HUES48 (cell line): ENCODE data around the gene C17orf75.

Experiments
- H3K27ac ChIP-seq: one replicate; pipeline ENCODE4 v1.7.0; 2013; ENCODE audit warnings: low read depth, low read length, inconsistent platforms
- H3K27me3 ChIP-seq: 2 replicates; pipeline ENCODE4 v1.6.1; 2013; ENCODE audit warnings: mild to moderate bottlenecking, low read length; ENCODE audit not compliant: control insufficient read depth, insufficient read depth
- H3K36me3 ChIP-seq: 2 replicates; pipeline ENCODE4 v1.6.1; 2013; ENCODE audit warnings: low read length; ENCODE audit not compliant: control insufficient read depth, insufficient read depth
- H3K4me1 ChIP-seq: 2 replicates; pipeline ENCODE4 v1.6.1; 2013; ENCODE audit warnings: mild to moderate bottlenecking, low read length; ENCODE audit not compliant: control insufficient read depth, insufficient read depth
- H3K4me3 ChIP-seq: 2 replicates; pipeline ENCODE4 v1.5.1; 2013; ENCODE audit warnings: mild to moderate bottlenecking, low read depth, low read length
- H3K9ac ChIP-seq: 2 replicates; pipeline ENCODE4 v1.6.1; 2013; ENCODE audit warnings: mild to moderate bottlenecking, low read depth, low read length, moderate library complexity
- H3K9me3 ChIP-seq: 2 replicates; pipeline ENCODE4 v1.6.1; 2013; ENCODE audit warnings: low read length; ENCODE audit not compliant: control insufficient read depth, insufficient read depth

C17orf75 gene

GRCh38 chr17:32342603-32343325 lies 791 bp upstream of the C17orf75 start:
- H3K4me1 ChIP-seq: no peaks in the 10 kb centered on the region
- H3K9ac ChIP-seq: no peak overlapping the region
- H3K4me3 ChIP-seq: peak overlapping the region; percentile 85
- peaks cover 21% of the 10 kb centered on the region for H3K36me3 ChIP-seq
- H3K9me3 ChIP-seq: no peaks in the 10 kb centered on the region
- H3K27ac ChIP-seq: peak overlapping the region; percentile 90
- no peaks in the 10 kb centered on the region for H3K27me3 ChIP-seq

DNA sequence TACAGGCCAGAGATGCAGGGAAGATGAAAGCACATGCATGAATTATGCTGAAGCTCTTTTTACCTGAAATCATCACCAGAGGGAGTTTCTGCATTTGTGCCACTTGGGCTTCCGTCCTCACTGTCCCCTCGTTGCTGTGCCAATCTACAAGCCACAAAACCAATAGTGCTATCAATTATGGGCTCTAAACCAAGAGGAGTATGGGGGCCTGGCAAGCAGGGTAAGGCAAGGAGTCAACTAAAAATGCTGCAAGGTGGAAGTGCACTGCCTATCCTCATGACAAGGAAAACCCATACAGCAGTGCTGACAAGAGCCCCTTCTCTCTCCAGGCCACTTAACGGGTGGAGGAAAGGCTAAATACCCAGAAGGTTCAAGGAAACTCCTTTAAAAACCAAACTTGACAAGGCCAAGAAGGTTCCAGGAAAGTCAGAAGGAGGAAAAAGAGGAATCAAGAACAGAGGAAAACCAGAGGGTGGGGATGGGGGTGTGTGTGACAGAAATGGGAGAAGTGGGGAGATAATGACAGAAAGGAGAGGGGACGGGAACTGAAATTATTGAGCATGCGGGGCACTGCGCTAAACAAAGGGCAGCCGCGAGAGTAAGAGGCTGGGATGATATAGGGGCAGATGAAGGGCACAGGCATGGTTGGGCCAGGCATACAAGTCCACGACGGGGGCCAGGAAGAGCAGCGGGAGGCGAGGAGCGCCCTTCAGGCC lies 674 bp downstream of the C17orf75 start:
- H3K27me3 ChIP-seq: no peaks in the 10 kb centered on the region
- peak overlapping the region; percentile 85 for H3K4me3 ChIP-seq
- peaks cover 36% of the 10 kb centered on the region for H3K36me3 ChIP-seq
- H3K9ac ChIP-seq: peak overlapping the region; percentile 63
- peak overlapping the region; percentile 90 for H3K27ac ChIP-seq
- H3K9me3 ChIP-seq: no peaks in the 10 kb centered on the region
- H3K4me1 ChIP-seq: no peaks in the 10 kb centered on the region

- H3K36me3 ChIP-seq: peaks cover 83% of the 10 kb centered on the region
- H3K9me3 ChIP-seq: no peaks in the 10 kb centered on the region
- no peak overlapping the region for H3K9ac ChIP-seq
- no peaks in the 10 kb centered on the region for H3K27me3 ChIP-seq
- no peak overlapping the region for H3K27ac ChIP-seq
- H3K4me3 ChIP-seq: no peak overlapping the region
- H3K4me1 ChIP-seq: no peaks in the 10 kb centered on the region
Observed at GRCh38 chr17:32335687-32336086, 6.3 kb downstream of the C17orf75 start.

- H3K4me3 ChIP-seq: no peak overlapping the region
- H3K9ac ChIP-seq: no peak overlapping the region
- peaks cover 83% of the 10 kb centered on the region for H3K36me3 ChIP-seq
Observed at GRCh38 chr17:32335046-32335445, 6.9 kb downstream of the C17orf75 start.

GRCh38 chr17:32333187-32333586 lies 8.8 kb downstream of the C17orf75 start:
- Histone ChIP-seq H3K4me3 (no peak overlapping the region), H3K27ac (no peak overlapping the region), H3K9ac (no peak overlapping the region), H3K27me3 (no peaks in the 10 kb centered on the region), H3K9me3 (no peaks in the 10 kb centered on the region), H3K4me1 (no peaks in the 10 kb centered on the region), H3K36me3 (peaks cover 66% of the 10 kb centered on the region)

More at GRCh38 chr17:32335046-32335445, 6.9 kb downstream of the C17orf75 start:
- Histone ChIP-seq H3K9me3 (no peaks in the 10 kb centered on the region), H3K27ac (no peak overlapping the region), H3K4me1 (no peaks in the 10 kb centered on the region), H3K27me3 (no peaks in the 10 kb centered on the region)

DNA sequence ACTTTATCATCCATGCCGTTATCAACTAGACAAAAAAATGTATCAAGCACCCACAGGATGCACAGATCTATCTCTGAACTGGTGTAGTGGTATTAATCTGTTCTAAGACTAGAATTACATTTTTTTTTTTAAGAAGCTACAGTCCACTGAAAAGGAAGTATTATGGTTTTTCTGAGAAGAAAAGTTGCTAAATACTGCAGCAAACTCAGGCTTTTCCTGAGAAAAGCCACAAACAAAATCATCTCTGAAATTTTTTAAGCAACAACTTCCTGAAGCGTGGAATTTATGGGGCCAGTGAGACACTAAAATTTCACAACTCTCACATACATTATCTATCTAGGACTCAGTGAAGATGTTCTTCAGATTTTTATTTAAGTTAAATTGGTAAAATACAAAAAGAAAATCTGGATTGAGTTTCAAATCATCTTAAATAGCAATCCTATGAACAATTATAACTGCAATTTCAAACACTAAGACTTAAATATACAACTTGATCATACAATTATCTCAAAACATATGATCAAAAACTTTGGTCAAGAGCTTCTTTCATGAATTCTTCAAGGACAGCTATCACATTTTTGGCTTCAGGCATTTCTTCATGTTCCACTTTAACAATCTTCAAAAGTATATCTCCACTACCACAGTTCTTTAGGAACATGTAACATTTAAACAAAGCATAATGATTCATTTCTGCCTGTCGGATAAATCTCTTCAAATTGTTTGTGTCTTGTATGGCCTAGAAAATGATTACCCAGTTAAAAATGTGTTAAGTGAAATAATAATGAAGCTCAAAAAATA lies 10.5 kb downstream of the C17orf75 start:
- H3K4me1 ChIP-seq: no peaks in the 10 kb centered on the region

GRCh38 chr17:32330147-32330546 lies 11.8 kb downstream of the C17orf75 start:
- Histone ChIP-seq H3K27me3 (no peaks in the 10 kb centered on the region), H3K27ac (no peak overlapping the region), H3K9ac (no peak overlapping the region), H3K36me3 (peaks cover 38% of the 10 kb centered on the region), H3K4me1 (no peaks in the 10 kb centered on the region), H3K4me3 (no peak overlapping the region), H3K9me3 (no peaks in the 10 kb centered on the region)

More for the DNA sequence above, 10.5 kb downstream of the C17orf75 start:
- Histone ChIP-seq H3K27ac (no peak overlapping the region), H3K27me3 (no peaks in the 10 kb centered on the region), H3K4me3 (no peak overlapping the region), H3K9ac (no peak overlapping the region), H3K9me3 (no peaks in the 10 kb centered on the region), H3K36me3 (peaks cover 48% of the 10 kb centered on the region)

GRCh38 chr17:32327911-32328310 lies 14.1 kb downstream of the C17orf75 start:
- H3K36me3 ChIP-seq: peaks cover 16% of the 10 kb centered on the region
- H3K27me3 ChIP-seq: no peaks in the 10 kb centered on the region
- no peaks in the 10 kb centered on the region for H3K9me3 ChIP-seq
- H3K27ac ChIP-seq: no peak overlapping the region
- H3K4me1 ChIP-seq: peaks cover 15% of the 10 kb centered on the region
- no peak overlapping the region for H3K4me3 ChIP-seq
- H3K9ac ChIP-seq: no peak overlapping the region

GRCh38 chr17:32323811-32324491 lies 18.0 kb downstream of the C17orf75 start:
- Histone ChIP-seq H3K27me3 (no peaks in the 10 kb centered on the region), H3K9ac (no peak overlapping the region; the same call in 1 of the 2 replicates), H3K36me3 (0 out of 2 replicates have a peak, but pooled peaks cover 8% of the 10 kb centered on the region), H3K9me3 (no peaks in the 10 kb centered on the region), H3K4me3 (0 out of 2 replicates have a peak overlapping the region, but pooled peaks have one; percentile 3), H3K4me1 (peaks cover 17% of the 10 kb centered on the region), H3K27ac (peak overlapping the region; percentile 68)

GRCh38 chr17:32323046-32323445 lies 18.9 kb downstream of the C17orf75 start:
- no peak overlapping the region for H3K27ac ChIP-seq
- H3K4me1 ChIP-seq: peaks cover 20% of the 10 kb centered on the region
- 0 out of 2 replicates have a peak, but pooled peaks cover 8% of the 10 kb centered on the region for H3K36me3 ChIP-seq
- H3K9ac ChIP-seq: no peak overlapping the region
- no peaks in the 10 kb centered on the region for H3K27me3 ChIP-seq
- H3K4me3 ChIP-seq: no peak overlapping the region
- no peaks in the 10 kb centered on the region for H3K9me3 ChIP-seq
